ENCODE data around the gene SMARCAL1.

SMARCAL1 gene

DNA sequence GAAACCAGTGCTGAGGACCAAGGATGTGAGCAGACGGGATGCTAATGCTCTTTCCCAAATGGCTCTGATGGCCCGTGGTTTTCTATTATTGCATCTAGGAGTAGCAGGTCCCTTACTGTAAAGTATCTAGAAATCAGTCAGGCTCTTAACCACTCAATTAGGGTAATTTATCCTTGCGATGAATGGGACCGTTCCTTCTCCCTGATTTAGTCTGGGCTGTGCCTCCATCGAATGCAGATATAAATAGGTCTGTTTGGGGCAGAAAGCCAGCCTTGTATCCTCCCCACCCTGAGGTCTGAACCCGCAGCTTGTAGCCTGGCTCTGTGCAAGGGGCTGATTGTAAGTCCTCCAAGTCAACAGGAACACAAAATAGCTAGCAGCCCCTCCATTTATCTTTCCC is 9.5 kb upstream of the SMARCAL1 start:
- no peak for TF ChIP-seq CTCF (IDR thresholded peaks at IDR 0.05)
- no peaks in the 10 kb centered on the region for H3K9me3 ChIP-seq (ENCODE audit: control insufficient read depth, low read length)
- H3K27ac ChIP-seq, result no peak overlapping the region
- H3K4me2 ChIP-seq (ENCODE audit: low read length), result no peak overlapping the region
- H3K4me1 ChIP-seq, result no peaks in the 10 kb centered on the region
- H3K9ac ChIP-seq, result no peak overlapping the region
- no peak overlapping the region for H2AFZ ChIP-seq
- H3K27me3 ChIP-seq (ENCODE audit: control insufficient read depth, insufficient read depth, low read length), result no peaks in the 10 kb centered on the region
- H3K4me3 ChIP-seq (ENCODE audit: low read depth, low read length), result no peak overlapping the region
- H3K79me2 ChIP-seq, result no peaks in the 10 kb centered on the region
- no peaks in the 10 kb centered on the region for H3K36me3 ChIP-seq (ENCODE audit: control insufficient read depth, insufficient read depth, low read length)

DNA sequence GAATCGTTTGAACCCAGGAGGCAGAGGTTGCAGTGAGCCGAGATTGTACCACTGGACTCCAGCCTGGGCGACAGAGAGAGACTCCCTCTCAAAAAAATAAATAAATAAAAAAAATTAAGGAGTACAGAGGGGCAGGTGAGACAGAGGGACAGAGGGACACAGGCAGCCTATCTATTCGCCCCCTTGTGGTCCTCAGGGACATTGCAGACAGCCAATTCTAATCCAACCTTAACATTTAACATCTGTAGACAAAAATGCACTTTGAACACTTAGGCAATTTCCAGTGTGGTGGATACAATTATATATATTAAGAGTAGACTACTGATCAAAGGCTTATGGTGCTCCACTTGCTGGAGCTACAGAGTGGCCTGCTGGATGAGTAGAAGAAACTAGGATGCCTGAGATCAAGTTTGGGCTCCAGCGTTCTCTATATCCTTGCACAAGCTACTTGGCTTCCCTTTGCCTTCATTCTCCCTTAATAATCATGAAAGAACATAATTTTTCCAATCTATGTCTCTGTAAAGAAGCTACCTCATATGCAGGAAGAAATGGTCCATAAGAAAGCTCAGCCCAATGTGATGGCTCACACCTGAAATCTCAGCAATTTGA is 8.2 kb upstream of the SMARCAL1 start:
- no peak overlapping the region for H3K27ac ChIP-seq
- H3K4me1 ChIP-seq, result no peaks in the 10 kb centered on the region
- no peak overlapping the region for H3K9ac ChIP-seq
- TF ChIP-seq CTCF (IDR thresholded peaks at IDR 0.05), result peak; percentile 93
- no peaks in the 10 kb centered on the region for H3K79me2 ChIP-seq
- H3K27me3 ChIP-seq (ENCODE audit: control insufficient read depth, insufficient read depth, low read length), result no peaks in the 10 kb centered on the region
- H3K4me2 ChIP-seq (ENCODE audit: low read length), result no peak overlapping the region
- no peaks in the 10 kb centered on the region for H3K36me3 ChIP-seq (ENCODE audit: control insufficient read depth, insufficient read depth, low read length)
- H3K9me3 ChIP-seq (ENCODE audit: control insufficient read depth, low read length), result no peaks in the 10 kb centered on the region
- no peak overlapping the region for H2AFZ ChIP-seq
- H3K4me3 ChIP-seq (ENCODE audit: low read depth, low read length), result no peak overlapping the region

DNA sequence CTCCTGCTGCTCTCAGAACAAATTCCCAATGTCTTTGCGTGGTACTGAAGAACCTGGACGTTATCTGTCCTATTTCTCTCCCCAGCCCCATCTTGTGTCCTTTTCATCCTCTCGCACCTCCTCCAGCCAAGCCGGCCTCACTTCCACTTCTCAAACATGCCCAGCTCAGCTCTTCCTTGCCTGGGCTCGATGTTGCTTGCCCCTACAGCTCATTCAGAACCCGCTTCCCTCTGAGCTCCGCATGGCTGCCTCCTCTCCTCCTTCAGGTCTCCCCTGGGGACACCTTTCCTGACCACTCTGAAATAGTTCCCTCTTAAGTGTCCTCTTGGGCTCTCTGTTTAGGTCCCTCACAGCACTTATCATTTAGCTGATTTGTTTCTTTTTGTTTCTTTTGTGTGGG is 6.7 kb upstream of the SMARCAL1 start:
- no peak overlapping the region for H3K4me3 ChIP-seq (ENCODE audit: low read depth, low read length)
- H3K79me2 ChIP-seq, result no peaks in the 10 kb centered on the region
- TF ChIP-seq CTCF (IDR thresholded peaks at IDR 0.05), result no peak
- no peak overlapping the region for H3K4me2 ChIP-seq (ENCODE audit: low read length)
- no peaks in the 10 kb centered on the region for H3K9me3 ChIP-seq (ENCODE audit: control insufficient read depth, low read length)
- H3K36me3 ChIP-seq (ENCODE audit: control insufficient read depth, insufficient read depth, low read length), result no peaks in the 10 kb centered on the region
- H3K9ac ChIP-seq, result no peak overlapping the region
- no peak overlapping the region for H2AFZ ChIP-seq
- no peaks in the 10 kb centered on the region for H3K4me1 ChIP-seq
- no peak overlapping the region for H3K27ac ChIP-seq
- no peaks in the 10 kb centered on the region for H3K27me3 ChIP-seq (ENCODE audit: control insufficient read depth, insufficient read depth, low read length)

DNA sequence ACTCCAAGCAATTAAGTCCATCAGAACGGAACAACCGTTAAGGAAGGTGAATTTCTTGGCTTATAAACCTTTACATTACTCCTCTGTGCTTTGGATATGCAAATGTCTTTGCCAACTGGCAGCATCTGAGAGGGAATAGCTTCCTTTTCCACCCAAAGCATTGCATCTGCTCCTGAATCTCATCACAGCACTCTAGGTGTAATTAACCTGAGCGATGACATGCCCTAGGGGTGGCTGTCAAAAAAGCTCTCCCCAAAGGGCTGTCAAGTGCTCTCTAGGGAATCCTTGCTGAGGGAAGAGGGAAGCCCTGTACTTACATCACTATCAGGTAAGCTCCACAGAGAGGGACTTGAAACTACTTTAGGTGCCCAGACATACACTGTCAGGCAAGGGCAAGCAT is 5.5 kb upstream of the SMARCAL1 start:
- Histone ChIP-seq H3K4me1 (no peaks in the 10 kb centered on the region), H3K36me3 (ENCODE audit: control insufficient read depth, insufficient read depth, low read length) (no peaks in the 10 kb centered on the region), H3K79me2 (no peaks in the 10 kb centered on the region), H3K9ac (no peak overlapping the region), H3K9me3 (ENCODE audit: control insufficient read depth, low read length) (no peaks in the 10 kb centered on the region), H3K4me2 (ENCODE audit: low read length) (no peak overlapping the region), H2AFZ (no peak overlapping the region), H3K4me3 (ENCODE audit: low read depth, low read length) (no peak overlapping the region), H3K27me3 (ENCODE audit: control insufficient read depth, insufficient read depth, low read length) (no peaks in the 10 kb centered on the region), H3K27ac (no peak overlapping the region)
- TF ChIP-seq CTCF (IDR thresholded peaks at IDR 0.05), result no peak

All from parathyroid adenoma (tissue), 2 donors.